Erythroblast (primary cell): ENCODE results near the gene EGFL7.
A peak's percentile ranks its signal among the peaks of the same experiment; 100 is the strongest.

Experiments used
- GATA1 ChIP-seq: IDR thresholded peaks from 2 replicates; pipeline ENCODE4 v1.6.1; 2011; ENCODE audit warnings: low read depth, mild to moderate bottlenecking, control low read depth, low read length, moderate library complexity
- POLR2A ChIP-seq: IDR thresholded peaks from 2 replicates; pipeline ENCODE4 v1.6.1; 2011; ENCODE audit warnings: mild to moderate bottlenecking, low read length

DNA sequence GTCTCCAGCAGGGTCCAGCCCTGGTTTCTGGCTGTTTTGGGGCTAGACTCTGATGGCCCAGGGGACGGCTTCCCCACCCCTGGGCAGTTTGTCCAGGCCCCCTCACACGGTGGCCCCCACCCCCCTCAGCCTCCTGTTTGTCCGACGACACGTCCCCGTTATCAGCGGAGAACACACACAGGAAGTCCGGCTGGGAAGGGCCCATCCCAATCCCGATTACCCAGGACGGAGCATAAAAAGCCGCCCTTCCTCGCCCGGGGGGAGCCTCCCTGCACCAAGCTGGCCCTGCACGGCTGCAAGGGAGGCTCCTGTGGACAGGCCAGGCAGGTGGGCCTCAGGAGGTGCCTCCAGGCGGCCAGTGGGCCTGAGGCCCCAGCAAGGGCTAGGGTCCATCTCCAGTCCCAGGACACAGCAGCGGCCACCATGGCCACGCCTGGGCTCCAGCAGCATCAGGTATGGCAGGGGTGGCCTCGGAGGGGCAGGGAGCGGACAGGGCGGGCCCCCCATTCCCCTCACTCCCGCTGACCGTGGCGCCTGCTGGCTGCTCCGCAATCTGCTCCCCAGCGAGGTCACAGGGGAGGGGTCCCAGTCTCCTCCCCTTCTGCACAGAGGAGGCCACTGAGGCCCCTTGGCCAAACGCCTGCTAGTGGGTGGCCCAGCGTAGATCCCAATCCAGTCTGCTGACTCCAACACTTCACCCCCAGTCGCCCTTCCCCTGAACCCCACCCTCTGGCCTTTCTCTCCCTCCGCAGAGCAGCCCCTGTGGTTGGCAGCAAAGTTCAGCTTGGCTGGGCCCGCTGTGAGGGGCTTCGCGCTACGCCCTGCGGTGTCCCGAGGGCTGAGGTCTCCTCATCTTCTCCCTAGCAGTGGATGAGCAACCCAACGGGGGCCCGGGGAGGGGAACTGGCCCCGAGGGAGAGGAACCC, at the start of gene EGFL7:
- TF ChIP-seq POLR2A = peak; percentile 68
- no peak for TF ChIP-seq GATA1
